Measurements from ENCODE around the gene CTSH.
A peak's percentile ranks its signal among the peaks of the same experiment; 100 is the strongest.
"Not testable (repeated sequence)": the region's sequence is repeated elsewhere in the genome, so short reads cannot be mapped to it uniquely, and the experiment has no call there.

The CTSH gene

GRCh38 chr15:78921940-78922339 lies 22.9 kb downstream of the CTSH start:
- no peak for DNase-seq (ENCODE audit: low spot score)

- DNase-seq (ENCODE audit: low spot score) = no peak
Measured at GRCh38 chr15:78921517-78921916, 23.3 kb downstream of the CTSH start.

- DNase-seq (ENCODE audit: low spot score) = no peak
Measured at GRCh38 chr15:78917888-78918287, 27.0 kb downstream of the CTSH start.

- DNase-seq (ENCODE audit: low spot score) = no peak
Measured at GRCh38 chr15:78916088-78916487, 28.8 kb downstream of the CTSH start.

- DNase-seq (ENCODE audit: low spot score) = no peak
Measured at GRCh38 chr15:78915341-78916087, 29.3 kb downstream of the CTSH start.

GRCh38 chr15:78914027-78914764 lies 30.6 kb downstream of the CTSH start:
- no peak for DNase-seq (ENCODE audit: low spot score)

- DNase-seq (ENCODE audit: low spot score) = no peak
Measured at GRCh38 chr15:78913012-78913411, 31.8 kb downstream of the CTSH start.

- DNase-seq (ENCODE audit: low spot score) = no peak
Measured at GRCh38 chr15:78912316-78912715, 32.5 kb downstream of the CTSH start.

GRCh38 chr15:78910271-78910670 lies 34.6 kb downstream of the CTSH start:
- no peak for DNase-seq (ENCODE audit: low spot score)

- DNase-seq (ENCODE audit: low spot score) = peak; percentile 17
Measured at GRCh38 chr15:78909791-78910228, 35.0 kb downstream of the CTSH start.

GRCh38 chr15:78909160-78909695 lies 35.6 kb downstream of the CTSH start:
- DNase-seq (ENCODE audit: low spot score) = no peak

- DNase-seq (ENCODE audit: low spot score) = no peak
Measured at GRCh38 chr15:78907577-78907976, 37.3 kb downstream of the CTSH start.

- DNase-seq (ENCODE audit: low spot score) = no peak
Measured at GRCh38 chr15:78906316-78906620, 38.6 kb downstream of the CTSH start.

- DNase-seq (ENCODE audit: low spot score) = no peak
Measured at GRCh38 chr15:78904599-78905358, 40.1 kb downstream of the CTSH start.

GRCh38 chr15:78902281-78903032 lies 42.4 kb downstream of the CTSH start:
- not testable (repeated sequence) for DNase-seq (ENCODE audit: low spot score)

- not testable (repeated sequence) for DNase-seq (ENCODE audit: low spot score)
Measured at GRCh38 chr15:78900819-78901533, 43.9 kb downstream of the CTSH start.

- DNase-seq (ENCODE audit: low spot score) = no peak
Measured at GRCh38 chr15:78898540-78898939, 46.3 kb downstream of the CTSH start.

GRCh38 chr15:78895471-78895870 lies 49.4 kb downstream of the CTSH start:
- no peak for DNase-seq (ENCODE audit: low spot score)

GRCh38 chr15:78893538-78893937 lies 51.3 kb downstream of the CTSH start:
- DNase-seq (ENCODE audit: low spot score) = no peak

GRCh38 chr15:78889000-78889399 lies 55.8 kb downstream of the CTSH start:
- DNase-seq (ENCODE audit: low spot score) = no peak

- DNase-seq (ENCODE audit: low spot score) = no peak
Measured at GRCh38 chr15:78881681-78882080, 63.2 kb downstream of the CTSH start.

All from CD4-positive, alpha-beta T cell treated with Interleukin-15 for 4 hours (primary cell).